AG04449 (cell line): ENCODE measurements around the gene GRM4.

ENCODE experiments used
- CTCF ChIA-PET: fragments of 350-600 bp; formaldehyde crosslinking; extraction: SDS; loops from one replicate; lab custom pipeline; 2021; ENCODE audit warnings: antibody characterized with exemption; lab: Yijun Ruan, JAX
- POLR2A ChIA-PET: fragments of 400-600, 350-600 bp; formaldehyde crosslinking; extraction: SDS; loops from one replicate; lab custom pipeline; 2020; ENCODE audit warnings: antibody characterized with exemption, inconsistent platforms; lab: Yijun Ruan, JAX
- DNase-seq: peaks from one replicate; pipeline ENCODE4 v3.0.0-alpha.2; 2010; ENCODE audit warnings: low read depth, low spot score
- H3K4me3 ChIP-seq: 2 replicates; pipeline ENCODE4 v1.5.1; 2011; ENCODE audit warnings: low read depth, mild to moderate bottlenecking, control low read depth, low read length
- TF ChIP-seq, protein P1 (sequence below): IDR thresholded peaks from one replicate; pipeline ENCODE4 v1.5.1; 2011; ENCODE audit warnings: mild to moderate bottlenecking, moderate library complexity, low read length, control low read depth, inconsistent platforms; ENCODE audit not compliant: insufficient read depth; ENCODE audit errors: missing control alignments

GRM4 gene

DNA sequence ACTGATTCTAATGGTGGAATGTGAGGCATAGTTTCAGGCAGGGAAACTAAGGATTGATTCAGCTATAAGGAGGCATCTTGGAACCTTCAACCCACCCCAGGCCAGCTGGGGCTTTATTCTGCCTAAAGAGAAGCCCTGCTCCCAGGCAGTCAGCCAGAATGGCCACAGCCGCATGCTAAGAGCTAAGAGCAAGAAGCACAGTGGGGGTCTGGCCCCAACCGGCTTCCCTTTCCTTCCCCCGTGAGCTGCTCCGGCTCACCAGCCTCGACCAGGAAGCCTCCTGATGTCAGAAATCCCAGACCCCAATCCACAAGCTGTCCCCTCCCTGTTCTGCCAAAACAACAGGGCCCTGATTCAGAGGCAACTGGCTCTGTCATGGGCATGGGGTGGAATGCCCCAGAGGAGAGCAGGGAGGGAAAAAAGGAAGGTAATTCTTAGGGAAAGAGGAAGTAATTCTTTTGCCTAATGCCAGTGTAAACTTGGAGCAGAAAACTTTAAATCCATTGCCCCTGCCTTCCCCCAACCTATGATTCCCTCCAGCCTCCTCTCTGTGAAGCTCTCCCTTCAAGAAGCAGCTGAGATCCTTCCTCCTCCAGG, 6.9 kb downstream of the GRM4 start:
- TF ChIP-seq, protein P1, sequence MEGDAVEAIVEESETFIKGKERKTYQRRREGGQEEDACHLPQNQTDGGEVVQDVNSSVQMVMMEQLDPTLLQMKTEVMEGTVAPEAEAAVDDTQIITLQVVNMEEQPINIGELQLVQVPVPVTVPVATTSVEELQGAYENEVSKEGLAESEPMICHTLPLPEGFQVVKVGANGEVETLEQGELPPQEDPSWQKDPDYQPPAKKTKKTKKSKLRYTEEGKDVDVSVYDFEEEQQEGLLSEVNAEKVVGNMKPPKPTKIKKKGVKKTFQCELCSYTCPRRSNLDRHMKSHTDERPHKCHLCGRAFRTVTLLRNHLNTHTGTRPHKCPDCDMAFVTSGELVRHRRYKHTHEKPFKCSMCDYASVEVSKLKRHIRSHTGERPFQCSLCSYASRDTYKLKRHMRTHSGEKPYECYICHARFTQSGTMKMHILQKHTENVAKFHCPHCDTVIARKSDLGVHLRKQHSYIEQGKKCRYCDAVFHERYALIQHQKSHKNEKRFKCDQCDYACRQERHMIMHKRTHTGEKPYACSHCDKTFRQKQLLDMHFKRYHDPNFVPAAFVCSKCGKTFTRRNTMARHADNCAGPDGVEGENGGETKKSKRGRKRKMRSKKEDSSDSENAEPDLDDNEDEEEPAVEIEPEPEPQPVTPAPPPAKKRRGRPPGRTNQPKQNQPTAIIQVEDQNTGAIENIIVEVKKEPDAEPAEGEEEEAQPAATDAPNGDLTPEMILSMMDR: no peak
- H3K4me3 ChIP-seq: no peak overlapping the region
- DNase-seq: no peak
- ChIA-PET POLR2A (no interaction called here), CTCF (interaction anchor here (0.6 to 1.6 kb wide), 2 partner anchors 10 to 14 kb away, joined by 3 read pairs; no protein-coding TSS in a partner anchor)

DNA sequence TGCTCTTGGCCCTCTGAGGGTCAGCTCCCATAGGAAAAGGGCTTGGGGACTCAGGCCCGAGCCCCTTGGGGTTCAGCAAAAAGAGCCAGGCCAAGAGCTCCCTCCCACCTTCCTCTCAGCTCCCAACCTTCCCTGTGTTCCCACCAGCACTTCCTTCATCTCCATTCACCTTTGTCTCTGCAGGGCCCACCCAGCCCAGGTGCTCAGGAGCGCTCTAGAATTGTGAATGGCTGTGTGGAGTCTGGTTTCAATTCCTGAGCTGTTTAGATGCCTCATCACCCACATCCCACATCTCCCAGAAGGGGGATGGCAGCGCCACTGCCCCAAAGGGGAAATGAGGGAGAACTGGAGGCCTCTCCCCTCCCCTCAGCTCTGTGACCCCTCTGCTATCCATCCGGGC, 7.7 kb downstream of the GRM4 start:
- CTCF ChIA-PET: interaction anchor here (1.6 kb wide), 1 partner anchor 11 kb away, joined by 3 read pairs; no protein-coding TSS in a partner anchor
- POLR2A ChIA-PET: no interaction called here
- TF ChIP-seq, protein P1: no peak
- DNase-seq: no peak
- H3K4me3 ChIP-seq: no peak overlapping the region

DNA sequence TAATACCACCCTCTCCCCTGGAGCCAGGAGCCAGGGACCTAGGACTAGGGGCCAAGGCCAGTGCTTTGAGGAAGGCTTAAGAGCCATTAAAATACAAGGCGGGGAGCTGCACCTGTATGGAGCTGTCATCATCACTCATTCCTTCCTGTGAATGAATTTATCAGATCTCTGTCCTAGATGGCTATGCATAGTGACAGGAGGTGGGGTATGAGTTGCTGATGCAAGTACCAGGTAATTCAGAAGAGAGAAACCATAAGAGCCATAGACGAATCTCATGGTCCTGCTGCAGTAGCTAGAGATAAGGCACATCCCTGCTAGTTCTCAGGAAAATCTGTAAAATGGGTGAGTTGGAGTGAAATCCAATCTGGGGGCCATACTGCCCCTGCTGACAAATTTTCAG, 10.3 kb downstream of the GRM4 start:
- H3K4me3 ChIP-seq: no peak overlapping the region
- no peak for DNase-seq
- TF ChIP-seq, protein P1: no peak
- ChIA-PET CTCF (interaction anchor here (1.3 to 1.9 kb wide), 3 partner anchors 10 to 424 kb away, joined by 4 to 8 read pairs (median 5); partner anchors contain the start of genes GRM4 and UQCC2), POLR2A (no interaction called here)

DNA sequence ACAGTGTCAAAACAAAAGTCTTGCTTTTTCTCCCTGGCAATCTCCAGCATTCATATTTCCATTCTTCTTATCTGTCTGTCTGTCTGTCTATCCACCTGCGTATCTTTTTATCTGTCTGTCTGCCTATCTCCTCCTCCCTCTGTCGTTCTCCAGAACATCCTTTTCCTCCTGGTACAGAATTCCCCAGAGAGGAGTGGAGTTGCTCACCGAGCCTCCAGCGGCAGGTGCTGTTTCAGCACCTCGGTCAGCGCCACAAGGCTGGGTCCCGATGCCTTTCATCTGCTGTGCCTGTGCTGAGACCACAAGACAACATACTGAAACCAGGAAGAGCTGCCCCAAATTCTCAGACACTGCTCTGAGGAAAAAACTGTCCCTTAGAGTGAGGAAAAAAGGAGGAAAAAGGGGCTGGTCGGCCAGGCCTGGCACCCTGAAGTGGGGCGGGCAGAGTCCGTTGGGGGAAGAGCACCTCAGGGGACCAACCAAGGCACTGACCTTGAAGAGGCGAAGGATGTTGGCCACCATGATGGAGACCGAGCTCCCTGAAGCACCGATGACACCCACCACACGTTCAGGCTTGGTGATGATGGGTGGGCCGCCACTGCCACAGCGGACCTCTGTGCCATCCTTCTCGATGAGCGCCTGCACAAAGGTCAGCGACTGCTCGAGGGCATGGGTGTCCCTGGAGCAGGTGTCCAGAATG, 13.3 kb downstream of the GRM4 start:
- DNase-seq: no peak
- ChIA-PET CTCF (interaction anchor here (1.0 to 1.7 kb wide), 3 partner anchors 78 to 389 kb away, joined by 3 to 6 read pairs (median 5); no protein-coding TSS in a partner anchor), POLR2A (no interaction called here)
- no peak overlapping the region for H3K4me3 ChIP-seq
- TF ChIP-seq, protein P1: no peak

DNA sequence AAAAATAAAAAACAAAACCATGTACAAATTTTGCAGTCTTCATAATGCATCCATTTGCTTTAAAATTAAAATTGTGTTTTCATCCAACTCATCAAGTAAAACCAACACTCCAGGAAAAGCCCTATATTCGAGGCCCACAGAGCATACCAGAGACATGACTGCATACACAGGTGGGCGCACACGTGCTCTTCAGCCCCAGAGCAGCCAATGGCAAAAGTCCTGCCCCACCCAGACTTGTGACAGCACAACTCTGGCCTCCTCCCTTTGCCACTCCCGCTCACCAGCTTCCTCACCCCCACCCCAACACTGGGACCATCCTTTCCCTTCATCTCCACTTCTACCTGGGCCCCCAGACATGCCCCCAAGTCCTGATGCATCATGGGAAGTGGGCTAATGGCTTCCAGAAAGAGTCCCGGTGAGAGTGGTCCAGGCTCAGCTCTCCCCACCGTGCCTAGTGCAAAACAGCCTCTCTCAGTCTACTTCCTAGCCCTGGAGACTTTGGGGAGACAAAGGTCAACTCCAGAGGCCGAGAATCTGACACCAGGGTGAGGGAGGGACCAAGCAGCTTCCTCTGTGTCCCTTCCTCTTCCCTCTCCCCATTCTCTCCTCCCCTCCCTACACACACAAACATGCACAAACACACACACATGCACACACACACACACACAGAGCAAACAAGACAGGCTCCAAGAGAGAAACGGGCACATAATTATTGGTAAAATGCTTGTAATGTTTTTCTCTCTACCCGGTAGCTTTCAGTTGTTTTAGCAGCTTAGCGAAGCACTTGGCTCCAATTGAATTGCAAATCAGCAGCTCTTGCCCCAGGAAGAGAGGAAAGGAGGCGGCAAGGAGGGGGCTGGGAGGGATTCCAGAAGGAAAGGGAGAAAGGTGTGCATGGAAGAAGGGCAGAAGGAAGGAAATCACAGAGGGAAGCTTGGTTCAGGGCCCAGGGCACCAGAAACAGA, 14.3 kb downstream of the GRM4 start:
- CTCF ChIA-PET: interaction anchor here (1.7 kb wide), 2 partner anchors 77 to 388 kb away, joined by 5 to 6 read pairs; no protein-coding TSS in a partner anchor
- no peak for DNase-seq
- TF ChIP-seq, protein P1: no peak
- H3K4me3 ChIP-seq: no peak overlapping the region
- POLR2A ChIA-PET: interaction anchor here (0.6 kb wide), 1 partner anchor 89 kb away, joined by 3 read pairs; no protein-coding TSS in a partner anchor

DNA sequence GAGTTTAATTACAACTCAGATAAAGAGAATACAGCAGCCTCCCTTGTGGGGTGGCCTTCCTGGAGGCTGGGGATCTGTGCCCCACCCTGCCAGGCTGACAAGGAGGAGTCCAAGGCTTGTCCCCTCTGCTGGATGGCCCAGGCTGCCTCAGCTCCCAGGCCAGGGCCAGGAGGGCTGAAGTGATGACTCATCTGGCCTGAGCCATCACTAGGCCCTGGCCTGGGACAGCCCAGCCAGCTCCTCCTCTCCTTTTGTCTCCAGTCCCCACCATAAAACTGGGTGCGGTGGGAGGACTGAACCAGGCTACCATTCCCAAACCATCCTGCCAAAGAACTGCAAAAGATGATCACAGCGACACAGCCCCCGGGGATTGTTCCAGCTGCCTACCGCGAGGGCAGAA, 15.0 kb downstream of the GRM4 start:
- no peak for DNase-seq
- no peak overlapping the region for H3K4me3 ChIP-seq
- CTCF ChIA-PET: no interaction called here
- TF ChIP-seq, protein P1: no peak
- POLR2A ChIA-PET: no interaction called here
